Measurements from ENCODE around the gene PLXNA4. TPM values are rescaled to one million over a fixed set of nuclear protein-coding genes. Genes with fewer than 3 reads are reported as not detected.

Gene PLXNA4
- total RNA-seq, 4 donors from 2014 or later = 4.8 to 19.7 (median 10.7) TPM

- Histone ChIP-seq H3K36me3 (no peaks in the 10 kb centered on the region), H3K4me3 (no peak overlapping the region), H3K27me3 (no peaks in the 10 kb centered on the region), H3K9me3 (no peaks in the 10 kb centered on the region), H3K27ac (no peak overlapping the region), H3K4me1 (peaks cover 0 to 12% (median 3%) of the 10 kb centered on the region in 3 donors)
- WGBS, 2 donors (ENCODE audit: low coverage in 1 of 2) = 86 to 95% methylated on average over 2 to 8 of the region's 10 CpGs
- ATAC-seq = no peak
- TF ChIP-seq POLR2A (IDR thresholded peaks at IDR 0.05) = no peak
- no peak for TF ChIP-seq EP300 (IDR thresholded peaks at IDR 0.05)
- no peak for TF ChIP-seq POLR2AphosphoS5 (IDR thresholded peaks at IDR 0.05)
- no peak for TF ChIP-seq CTCF (IDR thresholded peaks at IDR 0.05)
Observed at GRCh38 chr7:132458729-132459128, 117.5 kb downstream of the PLXNA4 start.

GRCh38 chr7:132457658-132458057, 118.6 kb downstream of the PLXNA4 start:
- no peak for ATAC-seq
- Histone ChIP-seq H3K9me3 (no peaks in the 10 kb centered on the region), H3K4me3 (no peak overlapping the region), H3K27me3 (no peaks in the 10 kb centered on the region), H3K27ac (no peak overlapping the region), H3K4me1 (peaks cover 0 to 5% (median 0%) of the 10 kb centered on the region in 3 donors), H3K36me3 (no peaks in the 10 kb centered on the region)
- TF ChIP-seq POLR2AphosphoS5 (IDR thresholded peaks at IDR 0.05) (no peak), CTCF (IDR thresholded peaks at IDR 0.05) (no peak)
- 75 to 85% methylated on average over 2 of the region's 3 CpGs for WGBS, 2 donors (ENCODE audit: low coverage in 1 of 2)

GRCh38 chr7:132456418-132456817, 119.9 kb downstream of the PLXNA4 start:
- Histone ChIP-seq H3K9me3 (no peaks in the 10 kb centered on the region), H3K36me3 (no peaks in the 10 kb centered on the region), H3K4me3 (no peak overlapping the region), H3K27ac (no peak overlapping the region), H3K4me1 (peaks cover 0 to 5% (median 0%) of the 10 kb centered on the region in 3 donors), H3K27me3 (no peaks in the 10 kb centered on the region)
- no peak for ATAC-seq
- WGBS, 2 donors (ENCODE audit: low coverage in 1 of 2) = 66 to 69% methylated on average over 2 to 6 of the region's 7 CpGs
- no peak for TF ChIP-seq POLR2A (IDR thresholded peaks at IDR 0.05)

GRCh38 chr7:132455378-132455777, 120.9 kb downstream of the PLXNA4 start:
- Histone ChIP-seq H3K4me3 (no peak overlapping the region), H3K4me1 (peaks cover 0 to 4% (median 0%) of the 10 kb centered on the region in 3 donors), H3K27ac (no peak overlapping the region), H3K9me3 (no peaks in the 10 kb centered on the region), H3K36me3 (no peaks in the 10 kb centered on the region), H3K27me3 (no peaks in the 10 kb centered on the region)
- no peak for ATAC-seq
- WGBS, 2 donors (ENCODE audit: low coverage in 1 of 2) = 57 to 68% methylated on average over 4 to 5 of the region's 9 CpGs
- TF ChIP-seq EP300 (IDR thresholded peaks at IDR 0.05) (no peak), POLR2AphosphoS5 (IDR thresholded peaks at IDR 0.05) (no peak), CTCF (IDR thresholded peaks at IDR 0.05) (no peak), POLR2A (IDR thresholded peaks at IDR 0.05) (no peak)

GRCh38 chr7:132453826-132454225, 122.4 kb downstream of the PLXNA4 start:
- 90% methylated on average over 3 of the region's 3 CpGs; no CpG with 5 or more reads in 1 of the 2 donors for WGBS, 2 donors (ENCODE audit: low coverage in 1 of 2)

More at GRCh38 chr7:132453826-132454225, 122.4 kb downstream of the PLXNA4 start:
- Histone ChIP-seq H3K9me3 (no peaks in the 10 kb centered on the region), H3K4me1 (no peaks in the 10 kb centered on the region), H3K27ac (no peak overlapping the region), H3K4me3 (no peak overlapping the region), H3K27me3 (no peaks in the 10 kb centered on the region), H3K36me3 (no peaks in the 10 kb centered on the region)
- TF ChIP-seq POLR2A (IDR thresholded peaks at IDR 0.05) (no peak), CTCF (IDR thresholded peaks at IDR 0.05) (no peak), EP300 (IDR thresholded peaks at IDR 0.05) (no peak), POLR2AphosphoS5 (IDR thresholded peaks at IDR 0.05) (no peak)
- ATAC-seq = no peak

Data from gastroesophageal sphincter (tissue), 4 donors.